Astrocyte of the hippocampus (primary cell): Measurements from ENCODE around the gene ASGR1.
"Not testable (repeated sequence)": the region's sequence is repeated elsewhere in the genome, so short reads cannot be mapped to it uniquely, and the experiment has no call there.

ENCODE experiments used
- DNase-seq: peaks from one replicate; pipeline ENCODE4 v3.0.0; 2011; ENCODE audit warnings: low read depth, low spot score

ASGR1 gene

GRCh38 chr17:7191069-7191468 lies 11.9 kb upstream of the ASGR1 start:
- no peak for DNase-seq

DNA sequence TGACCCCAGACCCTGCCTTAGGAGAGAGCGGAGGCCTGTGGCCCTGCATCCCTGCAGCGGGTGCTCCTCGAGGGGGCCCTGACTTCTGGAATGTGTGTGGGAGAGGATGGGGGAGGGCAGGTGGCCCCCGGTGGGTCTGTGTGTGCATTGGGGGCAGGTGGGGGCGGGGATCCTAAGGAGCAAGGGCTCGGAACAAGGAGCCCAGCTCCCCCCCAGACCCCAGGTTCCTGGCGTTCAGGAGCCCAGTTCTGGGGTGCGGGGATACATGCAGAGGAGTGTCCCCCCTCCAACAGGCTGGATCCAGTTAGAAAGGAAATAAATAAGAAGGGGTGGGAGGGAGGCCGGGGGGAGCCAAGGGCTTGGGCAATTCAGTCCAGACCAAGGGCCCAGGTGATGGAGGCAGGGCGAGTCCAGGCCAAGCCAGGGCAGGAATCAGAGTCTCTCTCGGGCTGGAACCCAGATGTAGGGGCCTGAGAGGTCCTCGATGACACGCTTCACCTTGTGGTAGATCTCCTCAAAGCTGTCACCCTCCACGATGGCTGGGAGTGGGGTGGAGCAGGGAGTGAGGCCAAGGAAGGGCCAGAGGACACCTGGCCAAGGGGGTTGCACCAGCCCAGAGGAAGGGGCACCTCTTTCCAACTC lies 11.2 kb upstream of the ASGR1 start:
- no peak for DNase-seq

GRCh38 chr17:7186241-7186640 lies 7.1 kb upstream of the ASGR1 start:
- DNase-seq = no peak

DNA sequence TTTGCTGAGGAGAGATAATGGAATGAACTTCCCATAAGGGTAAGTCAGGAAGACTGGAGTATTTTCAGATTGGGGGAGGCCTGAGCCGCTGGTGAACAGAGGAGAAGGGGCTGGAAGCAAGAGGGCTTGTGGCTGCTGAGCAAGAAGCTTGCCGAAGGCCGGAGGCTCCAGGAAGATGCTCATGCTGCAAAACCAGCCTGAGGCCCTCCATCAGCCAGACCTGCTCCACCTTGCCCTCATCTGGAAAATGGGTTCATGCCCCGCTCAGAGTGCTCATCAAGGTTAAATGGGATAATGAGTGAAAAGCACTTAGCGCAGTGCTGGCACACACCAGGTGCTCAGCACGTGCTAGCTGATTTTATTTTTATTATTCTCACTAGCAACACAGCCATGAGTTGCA lies 5.5 kb upstream of the ASGR1 start:
- DNase-seq = no peak

- no peak for DNase-seq
Observed at GRCh38 chr17:7184091-7184488, 4.9 kb upstream of the ASGR1 start.

- DNase-seq = no peak
Observed at GRCh38 chr17:7183433-7184090, 4.4 kb upstream of the ASGR1 start.

GRCh38 chr17:7182101-7182500 lies 2.9 kb upstream of the ASGR1 start:
- DNase-seq = not testable (repeated sequence)

- DNase-seq = no peak
Observed at GRCh38 chr17:7178973-7179316, 225 bp downstream of the ASGR1 start.

DNA sequence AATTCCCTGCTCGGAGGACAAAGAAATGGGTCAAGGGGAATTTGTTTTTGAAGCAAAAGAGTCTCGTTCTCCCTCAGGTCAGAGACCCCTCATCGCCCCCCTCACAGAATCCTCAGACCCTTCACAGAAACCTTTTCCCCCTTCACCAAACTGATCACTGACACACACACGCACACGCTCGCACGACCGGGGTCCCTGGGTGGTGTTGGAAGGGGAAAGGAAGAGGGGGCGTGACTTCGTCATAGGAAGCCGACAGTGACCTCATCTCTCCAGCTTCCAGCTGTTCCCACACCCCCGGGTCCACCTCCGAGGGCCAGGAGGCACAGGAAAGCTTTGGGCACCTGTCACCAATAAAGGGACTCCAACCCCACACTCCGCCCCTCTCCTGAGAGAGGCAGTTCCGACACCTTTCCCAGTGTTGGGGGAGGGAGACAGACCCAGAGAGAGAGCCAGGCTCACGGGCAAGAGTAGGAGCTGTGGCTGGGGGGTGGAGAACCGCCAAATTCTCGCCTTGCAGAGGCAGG lies 1.2 kb downstream of the ASGR1 start:
- peak; percentile 44 for DNase-seq

DNA sequence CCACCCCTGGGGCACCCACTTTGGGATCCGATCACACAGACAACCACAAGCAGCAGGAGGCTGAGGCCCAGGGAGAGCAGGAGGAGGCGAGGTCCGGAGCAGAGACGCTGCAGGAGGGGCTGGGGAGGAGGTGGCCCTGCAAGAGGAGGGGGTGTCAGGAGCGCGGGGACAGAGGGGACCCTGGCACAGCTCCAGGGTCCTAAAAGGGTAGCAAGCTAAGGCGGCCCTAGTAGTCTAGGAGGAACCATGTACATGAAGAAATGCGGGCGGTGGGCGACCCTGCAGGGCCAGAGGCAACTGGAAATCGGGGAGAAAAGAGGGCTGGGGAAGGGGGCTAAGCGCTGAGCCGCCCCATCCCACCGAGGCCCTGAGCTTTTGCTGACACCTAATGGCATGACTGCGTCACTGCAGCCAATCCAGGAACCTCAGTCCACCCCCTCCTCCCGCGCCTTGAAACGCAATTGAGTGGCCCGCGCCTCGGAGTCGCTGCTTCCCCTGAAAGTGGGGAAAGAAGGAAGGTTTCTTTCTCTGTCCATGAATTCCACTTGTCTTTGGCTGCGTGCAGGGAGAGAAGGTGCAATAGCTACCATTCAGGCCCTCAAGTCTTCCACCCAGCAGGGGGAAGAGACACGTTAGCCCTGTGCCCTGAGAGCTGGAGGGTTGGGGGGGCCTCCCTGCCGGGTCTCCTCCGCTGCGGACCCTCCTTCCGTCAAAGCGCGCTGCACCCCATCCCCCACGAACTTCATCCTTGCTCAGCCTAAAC lies 1.8 kb downstream of the ASGR1 start:
- peak; percentile 85 for DNase-seq

DNA sequence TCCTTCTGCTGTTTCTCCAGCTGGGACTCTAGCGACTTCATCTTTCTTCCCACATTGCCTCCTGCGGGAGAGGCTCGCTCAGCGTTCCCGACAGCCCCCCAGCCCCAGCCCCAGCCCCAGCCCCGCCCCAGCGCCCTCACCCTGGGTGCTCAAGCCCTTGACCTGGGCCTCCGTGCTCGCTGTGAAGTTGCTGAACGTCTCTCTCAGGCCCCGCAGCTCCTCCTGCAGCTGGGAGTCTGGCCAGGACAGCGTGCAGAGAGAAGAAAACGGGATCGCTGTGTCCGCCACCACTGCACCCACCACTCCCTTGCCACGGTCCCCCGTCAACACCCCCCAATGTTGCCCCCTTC lies 2.4 kb downstream of the ASGR1 start:
- DNase-seq = no peak

GRCh38 chr17:7176107-7176840 lies 2.9 kb downstream of the ASGR1 start:
- no peak for DNase-seq

DNA sequence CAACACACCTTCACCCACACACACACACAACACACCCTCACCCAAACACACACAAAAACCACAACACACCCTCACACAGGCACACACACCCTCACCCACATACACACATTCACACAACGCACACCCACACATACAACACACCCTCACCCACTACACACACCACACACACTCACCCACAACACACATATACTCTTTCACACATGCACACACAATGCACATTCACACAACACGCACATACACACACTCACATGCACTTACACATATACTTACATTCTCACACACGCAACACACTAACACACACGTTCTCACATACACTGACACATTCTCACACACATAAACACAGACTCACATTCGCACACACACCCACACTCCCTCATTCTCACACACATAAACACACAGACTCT lies 3.8 kb downstream of the ASGR1 start:
- DNase-seq = no peak

- no peak for DNase-seq
Observed at GRCh38 chr17:7174603-7175326, 4.4 kb downstream of the ASGR1 start.

DNA sequence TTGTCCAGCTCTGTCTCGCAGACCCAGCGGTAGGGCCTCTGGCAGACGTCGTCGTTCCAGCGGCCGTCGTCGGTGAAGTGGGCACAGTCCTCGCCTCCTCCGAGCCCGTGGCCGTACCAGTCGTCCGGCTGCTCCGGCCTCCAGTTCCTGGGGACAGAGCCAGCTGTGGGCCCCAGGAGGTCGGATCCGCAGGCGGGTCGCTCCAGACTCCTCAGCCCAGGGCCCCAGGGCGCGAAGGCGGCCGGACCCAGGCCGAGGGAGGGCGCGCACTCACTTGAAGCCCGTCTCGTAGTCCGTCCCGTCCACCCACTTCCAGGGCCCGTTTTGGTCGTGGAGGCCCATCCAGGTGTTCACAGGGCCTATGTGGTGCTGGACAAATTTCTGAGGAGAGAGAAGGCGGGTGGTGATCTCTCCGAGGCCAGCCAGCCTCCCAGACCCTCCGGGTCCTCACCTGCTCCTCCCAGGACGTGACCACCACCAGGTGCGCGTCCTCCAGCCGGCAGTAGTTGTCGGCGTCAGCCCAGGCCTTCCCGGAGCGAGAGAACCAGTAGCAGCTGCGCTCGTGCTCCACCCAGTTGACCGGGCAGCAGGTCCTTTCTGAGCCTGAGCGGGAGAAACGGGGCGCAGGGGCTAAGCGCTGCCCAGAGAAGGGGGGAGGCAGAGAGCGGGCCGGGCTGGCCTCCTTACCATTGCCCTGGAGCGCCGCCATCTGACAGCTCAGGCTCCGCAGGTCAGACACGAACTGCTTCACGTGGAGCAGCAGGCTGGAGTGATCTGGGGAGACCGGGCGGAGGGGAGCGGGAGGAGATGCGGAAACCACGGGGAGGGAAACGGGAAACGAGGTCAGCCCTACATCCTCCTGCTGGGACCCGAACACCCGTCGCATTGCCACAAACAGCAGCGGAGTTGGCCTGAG lies 5.2 kb downstream of the ASGR1 start:
- DNase-seq = peak; percentile 48

- DNase-seq = not testable (repeated sequence)
Observed at GRCh38 chr17:7172522-7173191, 6.5 kb downstream of the ASGR1 start.

DNA sequence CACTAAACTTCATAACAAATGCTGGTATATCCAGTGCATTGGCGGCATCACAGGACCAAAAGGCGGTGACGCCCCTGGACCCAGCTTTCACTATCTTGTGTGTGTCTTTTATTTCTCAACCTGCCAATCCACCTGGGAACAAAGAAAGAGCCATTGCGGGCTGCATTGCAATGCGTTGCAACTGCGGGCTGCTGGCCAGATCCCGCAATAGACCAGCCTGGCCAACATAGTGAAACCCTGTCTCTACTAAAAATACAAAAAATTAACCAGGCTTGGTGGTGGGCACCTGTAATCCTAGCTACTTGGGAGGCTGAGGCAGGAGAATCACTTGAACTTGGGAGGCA lies 9.6 kb downstream of the ASGR1 start:
- not testable (repeated sequence) for DNase-seq

- not testable (repeated sequence) for DNase-seq
Observed at GRCh38 chr17:7168841-7169564, 10.2 kb downstream of the ASGR1 start.

DNA sequence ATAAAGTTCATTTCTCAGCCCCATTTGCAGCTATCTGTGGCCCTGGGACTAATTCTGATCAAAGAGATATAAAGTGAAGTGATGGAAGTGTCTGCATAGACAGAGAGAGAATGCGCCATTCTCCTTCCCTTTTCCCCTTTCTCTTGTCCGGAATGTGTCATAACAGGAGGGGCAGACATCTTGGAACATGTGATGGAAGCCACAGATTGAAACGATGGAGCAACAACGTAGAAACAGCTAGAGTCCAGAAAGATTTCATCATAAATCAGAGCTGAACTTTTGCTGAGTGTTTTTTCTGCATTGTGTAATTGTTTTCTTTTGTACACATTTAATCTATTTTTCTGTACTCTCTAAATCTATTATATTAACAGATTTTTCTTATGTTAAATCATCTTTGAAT lies 11.3 kb downstream of the ASGR1 start:
- no peak for DNase-seq
